Liver (tissue), 9 donors: ENCODE data around the gene PPP2R5C. TPM values are rescaled to one million over a fixed set of nuclear protein-coding genes. Genes with fewer than 3 reads are reported as not detected.

Source experiments
- DNase-seq: peaks from one replicate; pipeline ENCODE4 v3.0.0-alpha.2; 2017; ENCODE audit warnings: low spot score
- H3K27ac ChIP-seq, 2 donors: one replicate each; pipeline ENCODE4 v1.7.0; 2013; ENCODE audit warnings: inconsistent platforms in 2 of 2, low read length in 2 of 2, control low read depth in 1 of 2, low read depth in 1 of 2, mild to moderate bottlenecking in 1 of 2
- H3K27me3 ChIP-seq, 4 donors: one replicate each; pipeline versions ENCODE4 v1.6.1 to v1.7.0; 2013; ENCODE audit warnings: low read length in 3 of 4, inconsistent platforms in 1 of 4, mild to moderate bottlenecking in 1 of 4, moderate library complexity in 1 of 4; ENCODE audit not compliant: control insufficient read depth in 4 of 4, insufficient read depth in 4 of 4
- H3K36me3 ChIP-seq, 4 donors: one replicate each; pipeline versions ENCODE4 v1.6.1 to v1.7.0; 2013; ENCODE audit warnings: low read length in 3 of 4, mild to moderate bottlenecking in 3 of 4, low read depth in 1 of 4, moderate library complexity in 1 of 4; ENCODE audit not compliant: control insufficient read depth in 4 of 4, insufficient read depth in 3 of 4
- H3K4me1 ChIP-seq, 4 donors: one replicate each; pipeline versions ENCODE4 v1.6.1 to v1.7.0; 2013; ENCODE audit warnings: low read length in 3 of 4, mild to moderate bottlenecking in 3 of 4, moderate library complexity in 1 of 4; ENCODE audit not compliant: control insufficient read depth in 4 of 4, insufficient read depth in 4 of 4
- H3K4me3 ChIP-seq, 3 donors: one replicate each; pipeline versions ENCODE4 v1.6.1 to v1.7.0; 2013; ENCODE audit warnings: low read length in 3 of 3, control low read depth in 1 of 3, low read depth in 1 of 3, mild to moderate bottlenecking in 1 of 3
- H3K9ac ChIP-seq, 2 donors: one replicate each; pipeline ENCODE4 v1.7.0; 2013; ENCODE audit warnings: low read length in 2 of 2, mild to moderate bottlenecking in 2 of 2, moderate library complexity in 2 of 2, control low read depth in 1 of 2, low read depth in 1 of 2
- H3K9me3 ChIP-seq, 4 donors: one replicate each; pipeline versions ENCODE4 v1.6.1 to v1.7.0; 2013; ENCODE audit warnings: low read length in 3 of 4; ENCODE audit not compliant: control insufficient read depth in 4 of 4
- ATF3 ChIP-seq: IDR thresholded peaks from 2 replicates; pipeline ENCODE4 v1.6.1; 2016; ENCODE audit warnings: antibody characterized with exemption
- CTCF ChIP-seq: fragments of 150-350 bp; IDR thresholded peaks from 2 replicates; pipeline ENCODE4 v1.5.1; 2017; ENCODE audit warnings: improper control_type of control experiment, low read depth, low read length; ENCODE audit not compliant: missing input control
- FOXA1 ChIP-seq: IDR thresholded peaks from 2 replicates; pipeline ENCODE4 v1.6.1; 2016; ENCODE audit warnings: antibody characterized with exemption
- FOXA2 ChIP-seq: IDR thresholded peaks from 2 replicates; pipeline ENCODE4 v1.6.1; 2016; ENCODE audit warnings: antibody characterized with exemption
- GABPA ChIP-seq, 2 donors: IDR thresholded peaks in 1 of 2; conservative IDR thresholded peaks in 1 of 2; 2 replicates each; pipeline ENCODE4 v1.6.1; 2016; ENCODE audit warnings: antibody characterized with exemption in 2 of 2, mild to moderate bottlenecking in 1 of 2, moderate library complexity in 1 of 2
- HNF4G ChIP-seq: IDR thresholded peaks from 2 replicates; pipeline ENCODE4 v1.6.1; 2016; ENCODE audit warnings: antibody characterized with exemption
- REST ChIP-seq: IDR thresholded peaks from 2 replicates; pipeline ENCODE4 v1.6.1; 2016; ENCODE audit warnings: antibody characterized with exemption, mild to moderate bottlenecking
- RXRA ChIP-seq, 2 donors: IDR thresholded peaks; 2 replicates each; pipeline ENCODE4 v1.6.1; 2017 to 2018; ENCODE audit warnings: antibody characterized with exemption in 2 of 2, mild to moderate bottlenecking in 1 of 2
- SP1 ChIP-seq: IDR thresholded peaks from 2 replicates; pipeline ENCODE4 v1.6.1; 2018; ENCODE audit warnings: antibody characterized with exemption, mild to moderate bottlenecking
- TAF1 ChIP-seq: conservative IDR thresholded peaks from 2 replicates; pipeline ENCODE4 v1.6.1; 2016; ENCODE audit warnings: antibody characterized with exemption, mild to moderate bottlenecking
- YY1 ChIP-seq: IDR thresholded peaks from 2 replicates; pipeline ENCODE4 v1.6.1; 2016; ENCODE audit warnings: antibody characterized with exemption, mild to moderate bottlenecking
- ZBTB33 ChIP-seq: IDR thresholded peaks from 2 replicates; pipeline ENCODE4 v1.6.1; 2016; ENCODE audit warnings: antibody characterized with exemption
- WGBS: extraction: QIAGEN DNeasy Blood & Tissue Kit; methylation state at CpG from one replicate; pipeline ENCODE4 v1.1.7; 2013; 5-methylcytosine and 5-hydroxymethylcytosine counted together
- polyA plus RNA-seq, 2 donors: library from polyadenylated mRNA; stranded (reverse) in 1 of 2; unstranded in 1 of 2; fragments of 200-250 nt in 1 of 2; fragments of >200 nt in 1 of 2; fragmentation: Nextera tagmentation in 1 of 2; extraction: Ambion mirVana in 1 of 2; gene quantifications; one replicate each; pipeline versions ENCODE4 v1.2.1 to v1.2.3, GENCODE V29; 2013 to 2015
- total RNA-seq, 2 donors: library from RNA; depleted of rRNA; stranded (reverse); fragments of >200 nt; gene quantifications; one replicate each; pipeline ENCODE4 v1.2.3, GENCODE V29; 2014
- donor health status: healthy.
- donor health status: healthy.
- donor health status: healthy.
- donor health status: healthy.
- donor health status: healthy.

Gene PPP2R5C
- total and polyA plus RNA-seq, 4 donors: 33.5 to 52.3 (median 43.9) TPM

GRCh38 chr14:101737414-101738339, 23.8 kb upstream of the PPP2R5C start:
- WGBS: 79% methylated on average over 11 of the region's 11 CpGs
- no peaks in the 10 kb centered on the region for H3K36me3 ChIP-seq
- no peak for DNase-seq
- H3K4me1 ChIP-seq: no peaks in the 10 kb centered on the region
- H3K27ac ChIP-seq: no peak overlapping the region
- peaks cover 0 to 3% (median 0%) of the 10 kb centered on the region in 4 donors for H3K27me3 ChIP-seq
- no peak overlapping the region for H3K4me3 ChIP-seq
- H3K9ac ChIP-seq: no peak overlapping the region
- peaks cover 0 to 13% (median 4%) of the 10 kb centered on the region in 4 donors for H3K9me3 ChIP-seq
- TF ChIP-seq TAF1 (no peak), YY1 (no peak), ZBTB33 (no peak), FOXA2 (no peak), CTCF (no peak), FOXA1 (no peak), RXRA (IDR thresholded peaks at IDR 0.05) (no peak)

- Histone ChIP-seq H3K27ac (no peak overlapping the region), H3K36me3 (no peaks in the 10 kb centered on the region), H3K9me3 (peaks cover 0 to 11% (median 3%) of the 10 kb centered on the region in 4 donors), H3K9ac (no peak overlapping the region), H3K4me3 (no peak overlapping the region), H3K27me3 (peaks cover 0 to 3% (median 0%) of the 10 kb centered on the region in 4 donors), H3K4me1 (no peaks in the 10 kb centered on the region)
- TF ChIP-seq GABPA (IDR thresholded peaks at IDR 0.05 in 1 of 2, conservative IDR thresholded peaks at IDR 0.05 in 1 of 2) (no peak), YY1 (no peak), ATF3 (no peak), FOXA1 (no peak)
- DNase-seq: no peak
- 83% methylated on average over 3 of the region's 3 CpGs for WGBS
These were observed 22.7 kb upstream of the PPP2R5C start for GRCh38 chr14:101738703-101739320.

GRCh38 chr14:101739446-101740141, 21.9 kb upstream of the PPP2R5C start:
- H3K9ac ChIP-seq: no peak overlapping the region
- no peak for DNase-seq
- no peak overlapping the region for H3K4me3 ChIP-seq
- no peaks in the 10 kb centered on the region for H3K4me1 ChIP-seq
- H3K27ac ChIP-seq: no peak overlapping the region
- peaks cover 0 to 3% (median 0%) of the 10 kb centered on the region in 4 donors for H3K27me3 ChIP-seq
- no peaks in the 10 kb centered on the region for H3K36me3 ChIP-seq
- H3K9me3 ChIP-seq: peaks cover 0 to 11% (median 3%) of the 10 kb centered on the region in 4 donors
- 86% methylated on average over 8 of the region's 8 CpGs for WGBS
- no peak for TF ChIP-seq REST
- no peak for TF ChIP-seq SP1
- TF ChIP-seq CTCF: no peak
- TF ChIP-seq FOXA2: no peak
- no peak for TF ChIP-seq HNF4G
